NCI-H69 (cell line): ENCODE data around the gene TRPM6.

Source experiments
- DNase-seq: peaks from one replicate; lab custom pipeline; 2025; lab: John Stamatoyannopoulos, UW

The TRPM6 gene

DNA sequence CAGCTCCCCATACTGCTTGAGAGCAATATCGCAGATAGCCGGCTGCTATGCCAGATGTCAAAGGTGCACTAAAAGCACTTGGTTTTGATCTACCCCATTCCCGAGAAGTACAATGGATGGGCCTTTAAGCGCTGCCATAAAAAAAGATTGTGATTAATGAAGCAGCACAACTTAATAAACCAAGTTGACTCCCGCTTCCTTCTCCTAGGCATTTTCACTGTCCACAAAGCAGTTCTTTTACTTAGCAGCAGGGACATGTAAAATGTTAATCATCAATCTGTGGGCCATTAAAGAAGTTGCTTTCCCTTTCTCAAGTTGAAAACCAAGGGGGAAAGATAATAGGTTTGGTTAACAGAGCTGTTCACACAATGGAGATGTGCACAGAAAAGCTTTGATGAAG lies 176.4 kb downstream of the TRPM6 start:
- DNase-seq = no peak

DNA sequence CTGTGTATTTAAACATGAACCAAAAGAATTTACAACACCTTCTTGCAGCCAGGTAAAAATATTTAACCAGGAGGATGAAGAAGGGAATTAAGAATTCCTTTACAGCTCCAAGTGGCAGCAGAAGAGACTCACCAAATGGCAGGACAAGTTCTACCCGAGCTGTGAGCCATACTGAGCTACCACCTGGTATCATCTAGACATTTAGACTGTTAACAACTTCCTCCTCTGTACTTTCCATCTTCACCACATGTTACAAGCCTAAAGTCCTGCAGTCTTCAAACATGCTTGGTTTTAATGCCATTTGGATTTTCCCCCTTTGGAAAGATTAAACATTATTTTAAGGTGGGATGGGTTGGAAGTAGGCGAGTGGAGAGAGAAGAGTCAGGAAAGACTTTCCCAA lies 190.2 kb downstream of the TRPM6 start:
- DNase-seq = no peak

DNA sequence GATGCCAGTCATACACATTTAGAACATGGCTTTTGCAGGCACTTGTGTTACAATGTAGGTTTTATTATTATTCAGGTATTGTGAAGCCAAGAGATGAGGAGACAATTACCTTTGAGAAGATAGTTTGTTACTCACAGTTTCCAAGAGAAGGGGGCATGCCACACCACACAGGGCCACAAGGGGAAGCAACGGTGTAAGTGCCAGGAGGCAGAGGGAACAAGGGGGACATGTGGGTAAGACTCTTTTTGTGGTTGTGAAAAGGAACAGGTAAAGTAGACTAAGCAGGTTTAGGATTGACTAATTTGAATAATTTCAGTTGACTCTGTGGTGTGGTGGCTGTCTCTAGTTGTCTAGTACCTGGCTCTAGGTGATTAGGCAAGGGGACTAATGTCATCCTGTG lies 191.2 kb downstream of the TRPM6 start:
- no peak for DNase-seq

DNA sequence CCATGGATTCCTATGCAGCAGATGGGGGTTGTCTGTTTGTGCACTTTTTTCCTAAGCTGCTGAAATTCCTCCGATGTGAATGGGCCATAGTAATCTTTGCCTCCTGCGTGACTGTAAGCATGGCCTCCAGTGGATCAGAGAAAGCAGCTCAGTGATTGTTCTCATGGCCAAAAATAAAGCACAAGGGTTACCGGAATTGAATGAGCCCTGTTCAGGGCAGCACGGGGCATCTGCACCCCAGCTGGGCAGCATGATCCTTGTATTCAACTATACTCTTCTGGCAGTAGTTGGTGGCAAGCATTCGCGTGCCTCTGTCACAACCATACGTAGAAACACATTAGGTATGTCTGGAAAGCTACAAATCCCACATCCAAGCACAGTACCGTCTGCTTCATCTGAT lies 196.7 kb downstream of the TRPM6 start:
- DNase-seq = no peak

DNA sequence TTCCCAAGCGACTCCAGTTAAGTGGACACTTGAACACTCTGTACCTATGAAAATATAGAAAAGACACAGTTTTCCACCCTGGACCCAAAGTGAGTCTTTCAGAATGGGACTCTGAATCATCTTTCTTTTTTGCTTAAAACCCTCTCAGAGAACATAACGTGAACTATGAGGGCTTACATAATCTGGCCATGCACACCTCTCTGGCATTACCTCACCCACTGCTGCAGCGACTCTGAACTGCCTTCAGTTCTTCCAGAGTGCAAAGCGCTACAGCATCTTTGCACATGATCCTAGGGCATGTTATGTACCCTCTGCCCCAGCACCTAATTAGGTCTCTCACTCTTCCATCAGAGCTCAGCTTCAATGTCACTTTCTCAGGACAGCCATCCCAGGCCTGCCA lies 204.4 kb downstream of the TRPM6 start:
- DNase-seq = no peak

DNA sequence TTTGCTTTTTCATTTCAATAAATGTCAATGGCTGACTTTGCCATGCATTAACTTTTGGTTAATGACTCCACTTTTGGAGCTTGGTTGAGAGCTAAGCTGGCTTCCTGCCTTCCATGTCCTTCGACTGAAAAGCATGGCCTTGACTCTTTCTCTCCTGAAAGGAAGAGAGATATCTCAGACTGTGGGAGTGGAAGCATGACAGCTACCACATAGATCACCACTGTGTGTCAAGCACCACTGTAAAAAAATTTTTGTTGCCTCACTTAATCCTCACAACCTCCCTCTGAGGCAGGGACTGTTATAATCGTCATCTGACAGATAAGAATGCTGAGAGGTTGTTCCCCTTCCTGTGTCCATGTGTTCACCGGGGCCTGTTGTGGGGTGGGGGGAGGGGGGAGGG lies 205.8 kb downstream of the TRPM6 start:
- no peak for DNase-seq

DNA sequence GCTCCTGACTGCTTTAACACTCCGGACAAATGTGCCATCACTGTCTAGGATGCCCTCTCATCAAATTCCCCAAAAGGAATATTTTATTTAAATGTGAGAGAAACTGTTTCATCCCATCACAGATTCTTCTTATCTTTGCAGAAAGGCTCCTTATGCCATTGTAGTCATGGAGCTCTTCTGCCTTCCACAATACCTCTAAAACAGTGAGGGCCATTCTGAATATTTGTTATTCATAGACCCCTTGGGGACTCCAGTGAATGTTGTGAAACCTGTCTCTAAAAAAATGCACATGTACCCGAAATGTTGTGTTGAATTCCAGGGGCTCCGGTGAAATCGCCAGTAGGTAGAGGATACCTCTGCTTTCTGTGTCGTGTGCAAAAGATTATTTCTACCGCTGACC lies 213.6 kb downstream of the TRPM6 start:
- DNase-seq = no peak
